Activated naive CD4-positive, alpha-beta T cell treated with anti-CD3 and anti-CD28 coated beads for 36 hours (primary cell): ENCODE measurements around the gene CHD3. TPM values are rescaled to one million over a fixed set of nuclear protein-coding genes. Genes with fewer than 3 reads are reported as not detected.

Experiments used
- CTCF ChIA-PET: fragments of 350-600 bp; sonication (Branson Sonifier 250); formaldehyde crosslinking; loops from one replicate; lab custom pipeline; 2021; ENCODE audit warnings: antibody characterized with exemption; lab: Charles Lee
- DNase-seq: peaks from one replicate; pipeline ENCODE4 v3.0.0-alpha.2; 2020
- H3K27ac Mint-ChIP-seq: one replicate; pipeline ENCODE4 v1.8.0; 2021; ENCODE audit warnings: mild to moderate bottlenecking, mixed read lengths
- H3K27me3 Mint-ChIP-seq: one replicate; pipeline ENCODE4 v1.8.0; 2021; ENCODE audit warnings: low read depth, mixed read lengths
- H3K36me3 Mint-ChIP-seq: one replicate; pipeline ENCODE4 v1.8.0; 2021; ENCODE audit warnings: low read depth, mixed read lengths
- H3K4me1 Mint-ChIP-seq: one replicate; pipeline ENCODE4 v1.8.0; 2021; ENCODE audit warnings: low read depth, mixed read lengths
- H3K4me3 Mint-ChIP-seq: one replicate; pipeline ENCODE4 v1.8.0; 2021; ENCODE audit warnings: mild to moderate bottlenecking, moderate library complexity, mixed read lengths
- H3K9me3 Mint-ChIP-seq: one replicate; pipeline ENCODE4 v1.8.0; 2021; ENCODE audit warnings: mixed read lengths
- intact Hi-C: fragments of 100-400 bp; cut with micrococcal nuclease; formaldehyde crosslinking; loops from one replicate; pipeline ENCODE4 v1.15.1; 2023
- total RNA-seq, 2 experiments: library from RNA; stranded (reverse); gene quantifications; one replicate each; pipeline ENCODE4 v1.2.3, GENCODE V29; 2021

The CHD3 gene
- total RNA-seq, 2 experiments from 2014 or later: 180 to 185 TPM

GRCh38 chr17:7889166-7889955 lies 772 bp downstream of the CHD3 start:
- H3K4me3 Mint-ChIP-seq: no peak overlapping the region
- H3K36me3 Mint-ChIP-seq: peaks cover 38% of the 10 kb centered on the region
- CTCF ChIA-PET: interaction anchor here (1.2 to 1.5 kb wide), 2 partner anchors 26 to 28 kb away, joined by 4 read pairs; no protein-coding TSS in a partner anchor
- intact Hi-C loops: loop anchor here (5.0 kb wide), 1 partner anchor 298 kb away; no protein-coding TSS in a partner anchor
- no peaks in the 10 kb centered on the region for H3K9me3 Mint-ChIP-seq
- no peak overlapping the region for H3K27ac Mint-ChIP-seq
- no peaks in the 10 kb centered on the region for H3K27me3 Mint-ChIP-seq
- peak; percentile 52 for DNase-seq
- peaks cover 5% of the 10 kb centered on the region for H3K4me1 Mint-ChIP-seq

- H3K27me3 Mint-ChIP-seq: no peaks in the 10 kb centered on the region
- H3K4me1 Mint-ChIP-seq: peaks cover 20% of the 10 kb centered on the region
- H3K9me3 Mint-ChIP-seq: no peaks in the 10 kb centered on the region
- DNase-seq: no peak
- no peak overlapping the region for H3K27ac Mint-ChIP-seq
- CTCF ChIA-PET: interaction anchor here (1.0 kb wide), 1 partner anchor 104 kb away, joined by 3 read pairs; no protein-coding TSS in a partner anchor
- H3K36me3 Mint-ChIP-seq: peaks cover 59% of the 10 kb centered on the region
- intact Hi-C loops: no loop called here
- H3K4me3 Mint-ChIP-seq: no peak overlapping the region
Observed at GRCh38 chr17:7893187-7893880, 4.7 kb downstream of the CHD3 start.

GRCh38 chr17:7894226-7894625 lies 5.6 kb downstream of the CHD3 start:
- peaks cover 20% of the 10 kb centered on the region for H3K4me1 Mint-ChIP-seq
- peaks cover 67% of the 10 kb centered on the region for H3K36me3 Mint-ChIP-seq

GRCh38 chr17:7894866-7895265 lies 6.3 kb downstream of the CHD3 start:
- peaks cover 70% of the 10 kb centered on the region for H3K36me3 Mint-ChIP-seq
- DNase-seq: no peak
- H3K27me3 Mint-ChIP-seq: no peaks in the 10 kb centered on the region
- intact Hi-C loops: no loop called here
- H3K9me3 Mint-ChIP-seq: no peaks in the 10 kb centered on the region
- H3K4me3 Mint-ChIP-seq: no peak overlapping the region
- peaks cover 20% of the 10 kb centered on the region for H3K4me1 Mint-ChIP-seq
- CTCF ChIA-PET: no interaction called here
- H3K27ac Mint-ChIP-seq: peak overlapping the region; percentile 27

More at GRCh38 chr17:7894226-7894625, 5.6 kb downstream of the CHD3 start:
- no peaks in the 10 kb centered on the region for H3K9me3 Mint-ChIP-seq
- H3K4me3 Mint-ChIP-seq: no peak overlapping the region
- H3K27ac Mint-ChIP-seq: no peak overlapping the region
- intact Hi-C loops: no loop called here
- CTCF ChIA-PET: interaction anchor here (1.0 kb wide), 1 partner anchor 103 kb away, joined by 3 read pairs; no protein-coding TSS in a partner anchor
- no peaks in the 10 kb centered on the region for H3K27me3 Mint-ChIP-seq
- no peak for DNase-seq

- no peak for DNase-seq
- H3K9me3 Mint-ChIP-seq: no peaks in the 10 kb centered on the region
- CTCF ChIA-PET: interaction anchor here (1.2 to 2.1 kb wide), 4 partner anchors 10 to 62 kb away, joined by 3 to 14 read pairs (median 4); no protein-coding TSS in a partner anchor
- peaks cover 15% of the 10 kb centered on the region for H3K4me1 Mint-ChIP-seq
- H3K27ac Mint-ChIP-seq: peak overlapping the region; percentile 60
- H3K4me3 Mint-ChIP-seq: no peak overlapping the region
- no peaks in the 10 kb centered on the region for H3K27me3 Mint-ChIP-seq
- peaks cover 68% of the 10 kb centered on the region for H3K36me3 Mint-ChIP-seq
- intact Hi-C loops: no loop called here
Observed at GRCh38 chr17:7897090-7897489, 8.5 kb downstream of the CHD3 start.

- peak overlapping the region; percentile 60 for H3K27ac Mint-ChIP-seq
- H3K27me3 Mint-ChIP-seq: no peaks in the 10 kb centered on the region
- DNase-seq: peak; percentile 18
- CTCF ChIA-PET: interaction anchor here (1.2 to 2.1 kb wide), 7 partner anchors 10 to 92 kb away, joined by 3 to 14 read pairs (median 5); no protein-coding TSS in a partner anchor
- H3K4me3 Mint-ChIP-seq: no peak overlapping the region
- H3K4me1 Mint-ChIP-seq: peaks cover 15% of the 10 kb centered on the region
- intact Hi-C loops: no loop called here
- H3K36me3 Mint-ChIP-seq: peaks cover 72% of the 10 kb centered on the region
- H3K9me3 Mint-ChIP-seq: no peaks in the 10 kb centered on the region
Observed at GRCh38 chr17:7897773-7898172, 9.2 kb downstream of the CHD3 start.

- Mint-ChIP-seq H3K36me3 (peaks cover 66% of the 10 kb centered on the region), H3K27ac (no peak overlapping the region), H3K9me3 (no peaks in the 10 kb centered on the region), H3K4me3 (no peak overlapping the region), H3K27me3 (no peaks in the 10 kb centered on the region), H3K4me1 (no peaks in the 10 kb centered on the region)
- CTCF ChIA-PET: interaction anchor here (1.4 kb wide), 1 partner anchor 15 kb away, joined by 3 read pairs; no protein-coding TSS in a partner anchor
- intact Hi-C loops: no loop called here
- no peak for DNase-seq
Observed at GRCh38 chr17:7903154-7904103, 14.8 kb downstream of the CHD3 start.

- Mint-ChIP-seq H3K9me3 (no peaks in the 10 kb centered on the region), H3K4me3 (no peak overlapping the region), H3K4me1 (peaks cover 9% of the 10 kb centered on the region), H3K27ac (no peak overlapping the region), H3K27me3 (no peaks in the 10 kb centered on the region), H3K36me3 (peaks cover 45% of the 10 kb centered on the region)
- intact Hi-C loops: no loop called here
- CTCF ChIA-PET: no interaction called here
- no peak for DNase-seq
Observed at GRCh38 chr17:7909089-7909488, 20.5 kb downstream of the CHD3 start.

- CTCF ChIA-PET: interaction anchor here (0.6 to 0.8 kb wide), 2 partner anchors 39 to 78 kb away, joined by 3 read pairs; no protein-coding TSS in a partner anchor
- Mint-ChIP-seq H3K27ac (peak overlapping the region; percentile 11), H3K27me3 (no peaks in the 10 kb centered on the region), H3K36me3 (peaks cover 33% of the 10 kb centered on the region), H3K4me3 (no peak overlapping the region), H3K4me1 (peaks cover 19% of the 10 kb centered on the region), H3K9me3 (no peaks in the 10 kb centered on the region)
- intact Hi-C loops: no loop called here
- DNase-seq: no peak
Observed at GRCh38 chr17:7910281-7910680, 21.7 kb downstream of the CHD3 start.

- peak overlapping the region; percentile 38 for H3K27ac Mint-ChIP-seq
- H3K36me3 Mint-ChIP-seq: peaks cover 31% of the 10 kb centered on the region
- DNase-seq: no peak
- no peak overlapping the region for H3K4me3 Mint-ChIP-seq
- H3K27me3 Mint-ChIP-seq: no peaks in the 10 kb centered on the region
- CTCF ChIA-PET: interaction anchor here (0.6 to 0.8 kb wide), 2 partner anchors 40 to 78 kb away, joined by 3 read pairs; no protein-coding TSS in a partner anchor
- H3K9me3 Mint-ChIP-seq: no peaks in the 10 kb centered on the region
- peaks cover 23% of the 10 kb centered on the region for H3K4me1 Mint-ChIP-seq
- intact Hi-C loops: no loop called here
Observed at GRCh38 chr17:7910711-7911110, 22.1 kb downstream of the CHD3 start.

- Mint-ChIP-seq H3K9me3 (no peaks in the 10 kb centered on the region), H3K36me3 (peaks cover 31% of the 10 kb centered on the region), H3K4me1 (peaks cover 23% of the 10 kb centered on the region), H3K27ac (peak overlapping the region; percentile 38), H3K27me3 (no peaks in the 10 kb centered on the region), H3K4me3 (no peak overlapping the region)
- intact Hi-C loops: no loop called here
- CTCF ChIA-PET: no interaction called here
- no peak for DNase-seq
Observed at GRCh38 chr17:7911116-7911515, 22.5 kb downstream of the CHD3 start.
